Stimulated activated CD8-positive, alpha-beta memory T cell treated with anti-CD3 and anti-CD28 coated beads, Interleukin-4, amount 100 ng/mL, for 24 hours (primary cell): ENCODE data around the gene SACS.
"Not testable (repeated sequence)": the region's sequence is repeated elsewhere in the genome, so short reads cannot be mapped to it uniquely, and the experiment has no call there.

Experiments
- DNase-seq: peaks from one replicate; pipeline ENCODE4 v3.0.0-alpha.2; 2020; ENCODE audit warnings: low read depth

SACS gene

DNA sequence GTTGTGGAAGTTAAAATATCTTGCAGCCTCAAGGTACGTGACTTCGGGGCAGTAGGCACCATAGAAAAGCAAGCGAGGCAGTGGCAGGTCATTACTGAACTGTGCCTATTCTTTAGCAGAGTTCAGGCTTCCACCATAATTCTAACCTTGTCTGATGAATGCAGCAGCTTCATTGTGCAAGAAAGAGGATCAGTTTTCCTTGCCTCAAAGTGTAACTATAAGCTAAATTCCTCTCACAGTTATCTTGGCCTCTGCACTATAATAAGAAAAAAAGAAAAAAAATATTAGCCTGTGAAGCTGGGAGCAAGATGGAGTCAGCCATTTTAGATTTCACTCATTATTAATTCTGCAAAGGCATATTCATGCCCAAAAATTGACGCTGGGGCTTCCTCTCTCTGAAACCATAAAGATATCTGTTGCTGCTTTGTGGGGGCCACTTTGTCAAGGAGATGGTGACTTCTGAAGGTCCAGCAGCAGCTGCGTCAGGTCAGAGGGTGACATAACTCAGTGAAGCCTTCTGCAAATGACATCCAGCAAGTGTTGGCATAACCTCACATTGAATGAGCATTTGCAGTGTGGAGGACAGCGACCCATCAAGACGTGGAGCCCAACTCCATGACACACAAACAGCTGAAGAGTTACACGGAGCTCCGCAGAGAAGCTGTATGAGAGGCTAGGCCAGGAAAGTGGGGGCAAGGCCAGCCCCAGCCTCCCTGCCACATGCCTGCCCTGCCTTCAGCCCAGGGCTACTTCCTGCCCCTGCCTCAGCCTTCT lies 23.1 kb upstream of the SACS start:
- no peak for DNase-seq

- no peak for DNase-seq
Measured at GRCh38 chr13:23455401-23456185, 22.1 kb upstream of the SACS start.

DNA sequence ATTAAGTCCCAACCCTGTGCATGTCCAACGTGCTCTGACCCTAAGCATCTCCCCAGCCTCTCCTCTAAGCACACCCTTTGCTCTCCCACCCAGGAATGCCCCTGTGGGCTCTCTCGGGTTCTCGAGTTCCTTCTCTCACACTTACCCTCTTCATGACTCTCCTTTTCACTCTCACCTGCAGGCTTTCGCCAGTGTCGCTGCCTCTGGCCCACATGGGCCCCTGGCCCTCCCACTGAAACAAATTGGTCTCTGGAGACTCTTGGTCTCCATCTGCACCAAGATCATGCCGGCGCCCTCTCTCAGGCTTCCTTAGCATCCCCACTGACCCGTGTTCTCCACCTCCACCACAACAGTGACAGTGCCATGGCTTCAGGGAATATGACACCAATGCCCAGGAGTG lies 19.6 kb upstream of the SACS start:
- no peak for DNase-seq

- no peak for DNase-seq
Measured at GRCh38 chr13:23450340-23451046, 17.0 kb upstream of the SACS start.

DNA sequence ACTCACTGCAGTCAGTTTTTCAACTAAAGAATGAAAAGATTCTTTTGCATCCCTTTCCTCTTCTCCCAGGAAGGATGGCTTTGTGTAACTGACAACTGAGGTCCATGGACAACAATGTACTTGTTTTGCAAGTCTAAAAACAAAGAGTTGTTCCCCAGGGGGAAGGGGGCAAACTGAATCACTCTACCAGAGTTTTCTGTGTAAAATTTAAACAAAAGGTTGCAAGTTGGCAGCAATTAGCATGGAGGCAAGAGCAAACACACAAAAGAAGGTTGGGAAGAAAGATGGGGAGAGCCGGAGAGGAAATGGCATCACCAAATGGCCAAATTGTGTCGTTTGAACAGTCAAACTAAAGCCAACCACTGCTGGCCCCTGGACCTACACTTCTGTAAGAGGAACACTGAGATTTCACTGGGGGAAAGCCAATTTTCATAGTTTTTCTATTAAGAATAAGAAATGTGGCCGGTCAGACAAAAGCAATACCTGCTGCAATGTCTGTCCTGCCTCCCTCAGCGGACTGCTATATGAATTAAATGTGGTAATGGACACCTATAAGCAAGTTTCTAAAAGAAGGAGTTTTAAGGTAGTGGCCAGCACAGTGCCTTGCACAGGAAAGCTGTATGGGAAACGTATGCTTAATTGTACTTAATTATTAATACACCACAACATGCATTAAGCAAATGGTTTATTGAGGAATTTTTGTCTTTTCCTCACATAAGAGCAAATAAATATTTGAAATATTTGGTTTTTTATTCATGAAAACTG lies 16.1 kb upstream of the SACS start:
- DNase-seq, result no peak

DNA sequence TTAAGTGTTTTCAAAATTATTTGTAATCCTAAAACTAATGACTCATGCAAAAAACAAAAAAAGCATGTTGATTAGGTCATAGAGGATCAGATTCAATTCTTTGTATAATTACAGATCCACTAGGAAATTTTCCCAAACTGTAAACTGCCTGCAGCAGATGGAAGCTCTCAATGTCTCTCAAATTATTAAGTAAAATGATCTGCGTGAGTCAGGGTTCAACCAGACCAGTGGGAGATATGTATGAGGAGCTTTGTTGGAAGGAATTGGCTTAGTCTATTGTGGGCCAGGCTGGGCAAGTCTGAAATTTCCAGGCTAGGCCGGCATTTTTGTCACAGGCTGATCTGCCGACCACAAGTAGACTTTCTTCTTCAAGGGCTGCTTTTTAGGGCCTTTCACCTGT lies 14.4 kb upstream of the SACS start:
- DNase-seq, result no peak

DNA sequence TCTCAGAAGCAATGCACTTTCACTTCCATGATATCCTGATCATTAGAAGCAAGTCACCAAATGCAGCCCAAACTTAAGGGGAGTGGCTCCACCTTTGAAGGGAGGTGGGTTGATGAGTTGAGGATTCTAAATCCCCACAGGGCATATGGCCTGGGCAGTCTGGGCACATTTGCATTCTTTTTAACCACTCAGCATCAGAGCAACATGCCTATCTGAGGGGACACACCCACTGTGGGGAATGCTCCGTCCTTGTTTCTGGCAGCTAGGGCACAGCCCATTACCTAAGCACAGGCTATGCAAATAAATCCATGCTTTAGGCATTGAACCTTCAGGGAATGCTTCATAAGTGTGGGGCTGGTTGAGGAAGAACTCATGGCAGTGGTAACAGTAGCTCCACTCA lies 12.3 kb upstream of the SACS start:
- DNase-seq, result no peak

- no peak for DNase-seq
Measured at GRCh38 chr13:23443878-23444277, 10.4 kb upstream of the SACS start.

DNA sequence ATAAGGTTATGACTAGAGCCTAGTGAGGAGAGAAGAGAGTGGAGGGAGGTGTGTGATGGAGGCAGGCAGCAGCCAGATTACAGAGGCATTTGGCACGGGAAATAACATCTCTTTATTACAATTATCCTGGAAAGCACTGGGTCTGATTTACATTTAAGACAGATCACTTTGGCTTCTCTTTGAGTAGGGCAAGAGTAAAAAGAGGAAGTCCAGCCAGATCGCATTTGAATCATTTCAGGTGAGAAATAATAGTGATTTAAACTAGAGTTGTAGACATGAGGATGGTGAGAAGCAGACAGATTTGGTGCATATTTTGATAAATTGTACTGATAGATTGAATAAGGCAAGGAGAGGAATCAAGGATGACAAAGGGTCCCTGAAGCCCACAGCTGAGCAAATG lies 9.6 kb upstream of the SACS start:
- no peak for DNase-seq

DNA sequence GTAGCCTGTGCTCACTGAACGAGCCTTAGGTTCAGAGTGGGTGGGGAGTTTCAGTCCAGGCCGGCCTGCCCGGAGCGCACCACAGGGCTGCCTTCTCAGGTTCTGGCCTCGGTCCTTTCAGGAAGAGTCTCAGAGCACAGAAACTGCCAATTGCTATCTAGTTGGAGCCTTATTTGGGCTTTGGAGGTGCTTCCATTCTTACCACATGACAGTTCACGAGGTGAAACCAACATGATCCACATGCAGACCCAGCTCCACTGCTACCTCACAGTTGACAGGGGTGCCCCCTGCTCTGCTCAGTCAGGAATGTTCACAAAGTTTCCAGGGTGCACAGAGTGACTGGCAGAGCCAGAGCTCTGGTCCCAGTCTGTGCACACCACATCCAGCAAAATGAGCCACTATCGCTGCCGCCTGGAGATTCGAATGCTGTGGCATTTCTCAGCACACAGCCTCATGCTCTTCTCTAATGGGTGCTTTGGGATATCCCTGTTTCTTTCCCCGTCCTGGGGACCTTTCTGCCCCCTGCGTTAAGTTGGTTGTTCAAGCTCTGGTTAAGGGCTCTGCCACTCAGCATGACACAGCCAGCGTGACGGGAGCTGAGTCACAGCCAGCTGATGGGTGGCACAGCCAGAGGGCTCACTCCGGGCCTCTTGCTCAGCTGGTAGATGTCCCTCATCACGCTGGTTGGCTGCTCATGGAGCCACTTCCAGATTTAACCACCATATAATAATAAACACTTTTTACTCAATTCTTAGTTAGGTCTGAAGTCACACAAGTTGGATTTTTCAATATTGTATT lies 7.5 kb upstream of the SACS start:
- no peak for DNase-seq

DNA sequence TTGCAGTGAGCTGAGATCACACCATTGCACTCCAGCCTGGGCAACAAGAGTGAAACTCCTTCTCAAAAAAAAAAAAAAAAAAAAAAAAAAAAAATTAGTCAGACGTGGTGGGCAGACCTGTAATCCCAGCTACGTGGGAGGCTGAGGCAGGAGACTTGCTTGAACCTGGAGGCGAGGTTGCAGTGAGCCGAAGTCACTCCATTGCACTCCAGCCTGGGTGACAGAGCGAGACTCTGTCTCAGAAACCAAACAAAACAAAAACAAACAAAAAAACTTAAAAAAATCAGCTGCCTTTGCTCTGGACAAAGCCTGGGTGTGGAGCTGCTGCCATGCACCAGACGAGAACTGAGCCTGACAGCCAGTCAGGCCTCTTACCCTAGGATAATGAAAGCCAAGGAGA lies 6.8 kb upstream of the SACS start:
- DNase-seq, result not testable (repeated sequence)

DNA sequence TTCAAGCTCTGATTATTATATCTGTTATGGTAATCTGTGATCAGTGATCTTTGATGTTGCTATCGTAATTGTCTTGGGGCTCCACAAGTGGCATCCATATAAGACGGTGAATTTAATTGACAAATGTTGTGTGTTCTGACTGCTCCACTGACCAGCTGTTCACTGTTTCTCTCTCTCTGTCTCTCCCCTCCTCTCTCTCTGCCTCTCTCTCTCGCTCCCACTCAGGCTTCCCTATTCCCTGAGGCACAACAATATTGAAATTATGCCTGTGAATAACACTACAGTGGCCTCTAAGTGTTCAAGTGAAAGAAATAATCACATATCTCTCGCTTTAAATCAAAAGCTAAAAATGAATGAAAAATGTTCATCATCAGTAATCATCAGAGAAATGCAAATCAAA lies 4.4 kb upstream of the SACS start:
- no peak for DNase-seq

- no peak for DNase-seq
Measured at GRCh38 chr13:23436680-23437079, 3.2 kb upstream of the SACS start.

DNA sequence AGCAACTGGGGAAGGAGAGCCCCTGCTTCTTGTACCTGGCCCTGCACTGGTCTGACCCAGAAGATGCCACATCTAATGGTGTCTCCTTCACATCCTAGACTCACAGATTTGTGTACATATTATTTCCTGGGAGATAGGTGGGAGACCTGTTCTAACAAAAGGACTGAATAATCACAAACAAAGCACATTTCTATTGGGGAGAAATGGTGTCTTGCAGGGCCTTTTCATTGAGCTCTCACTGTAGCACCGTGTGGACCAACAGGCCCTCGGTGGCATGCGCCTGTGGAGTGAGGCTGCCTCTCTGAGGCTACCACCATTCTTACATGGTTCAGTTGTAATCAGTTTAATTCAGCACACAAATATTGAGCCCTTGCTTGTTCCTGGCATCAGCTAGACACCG lies 989 bp upstream of the SACS start:
- DNase-seq, result no peak

GRCh38 chr13:23432626-23433025 lies 876 bp downstream of the SACS start:
- no peak for DNase-seq

GRCh38 chr13:23430664-23431063 lies 2.8 kb downstream of the SACS start:
- DNase-seq, result no peak

DNA sequence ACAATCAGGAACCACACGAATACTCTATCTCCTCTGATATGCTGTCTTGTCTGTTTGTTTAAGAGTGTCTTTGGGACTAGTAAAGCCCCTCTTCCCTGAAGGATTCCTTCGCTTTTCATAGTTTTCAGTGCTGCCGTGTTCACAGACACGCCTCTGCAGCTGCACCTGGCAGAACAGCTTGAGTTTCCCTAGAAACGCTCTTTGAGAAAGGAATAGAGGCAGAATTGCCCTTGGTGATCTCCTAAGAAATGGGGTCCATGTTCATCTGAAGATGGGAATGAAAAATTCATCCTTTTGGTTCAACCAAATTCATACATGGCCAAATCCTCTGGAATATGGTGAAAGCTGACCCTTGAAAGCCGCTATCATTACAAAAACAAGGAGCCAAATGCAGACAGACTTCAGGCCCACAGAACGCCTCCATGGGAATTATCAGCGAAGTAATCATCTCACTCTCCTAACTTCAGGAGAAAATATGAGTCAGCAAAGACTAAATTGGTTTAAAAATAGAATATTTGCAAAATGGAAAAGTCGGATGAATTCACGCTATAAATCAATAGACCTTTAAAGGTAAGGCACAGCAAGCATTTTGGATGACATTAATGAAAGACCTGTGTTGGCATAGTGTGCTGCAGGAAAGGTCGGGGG lies 5.5 kb downstream of the SACS start:
- no peak for DNase-seq

DNA sequence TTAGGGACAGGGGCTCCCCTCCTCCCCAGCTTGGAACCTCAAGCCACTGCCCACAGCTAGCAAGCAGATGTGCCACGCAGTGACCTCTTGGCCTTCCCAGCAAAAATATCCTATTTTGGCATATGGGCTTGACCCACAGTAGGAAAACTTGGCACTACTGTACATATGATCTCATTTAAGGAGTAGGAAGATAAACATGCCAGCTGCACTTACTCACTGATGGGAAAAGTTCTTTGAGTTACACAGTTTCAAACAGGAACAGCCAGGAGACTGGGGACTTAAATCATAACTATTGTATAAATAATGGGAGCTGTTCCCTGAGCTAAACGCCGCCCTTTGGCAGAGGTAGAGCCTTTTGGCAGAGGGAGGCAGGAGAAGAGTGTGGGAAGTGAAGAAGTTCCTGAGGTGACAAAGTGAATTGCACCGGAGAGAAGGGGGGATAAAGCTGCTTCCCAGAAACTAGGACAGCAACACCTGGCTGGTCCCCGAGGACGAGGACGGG lies 6.1 kb downstream of the SACS start:
- no peak for DNase-seq

GRCh38 chr13:23421596-23421995 lies 11.9 kb downstream of the SACS start:
- no peak for DNase-seq

DNA sequence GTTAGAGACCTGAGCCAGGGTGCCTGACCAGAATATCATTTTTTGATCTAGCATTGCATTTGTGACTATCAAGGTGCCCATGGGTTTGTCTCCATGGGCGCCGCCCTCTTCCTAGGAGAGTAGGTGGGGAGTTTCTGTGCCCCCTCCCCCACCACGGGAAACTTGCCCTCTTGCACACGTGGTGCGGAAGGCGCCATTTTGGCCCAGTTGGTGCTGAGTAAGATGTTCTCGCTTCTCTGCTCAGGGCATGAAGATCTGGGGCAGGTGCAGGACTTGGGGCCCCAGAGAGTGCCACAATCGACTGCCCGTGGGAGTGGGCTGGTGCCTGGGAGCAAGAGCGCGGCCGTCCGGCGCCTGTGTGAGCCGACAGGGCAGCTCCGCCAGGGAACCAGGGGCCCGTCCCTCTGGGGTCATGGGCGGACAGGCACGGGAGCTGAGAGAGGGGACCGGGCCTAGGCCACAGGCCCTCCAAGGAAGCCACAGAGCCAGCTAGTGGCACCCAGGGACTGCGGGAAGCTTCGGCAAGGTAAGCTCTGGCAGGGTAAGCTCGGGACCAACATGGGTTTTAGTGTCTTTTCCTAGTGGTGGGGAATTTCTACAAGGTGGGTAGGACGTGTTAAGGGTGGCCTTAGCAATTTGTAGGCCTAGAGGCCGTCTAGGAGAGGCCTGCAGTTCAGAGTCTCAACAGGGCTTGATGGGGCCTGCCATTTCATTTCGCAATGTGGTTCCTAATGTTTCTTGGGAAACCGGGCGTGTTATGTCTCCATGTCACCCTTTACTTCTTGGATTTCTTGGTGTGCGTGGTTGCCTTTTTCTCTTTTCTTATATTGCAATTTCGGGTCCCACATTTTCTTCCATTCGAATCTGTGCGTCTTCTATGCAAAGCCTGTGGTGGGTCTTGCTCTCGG lies 14.5 kb downstream of the SACS start:
- DNase-seq, result no peak
